K562 (cell line): Measurements from ENCODE around the gene HSPA5.

Experiments used
- BRF2 ChIP-seq: IDR thresholded peaks from 3 replicates; pipeline ENCODE4 v1.6.1; 2011; ENCODE audit warnings: borderline replicate concordance, mild to moderate bottlenecking; ENCODE audit not compliant: insufficient read length, insufficient read depth
- FOXP4 ChIP-seq: sonication (generic); formaldehyde crosslinking; IDR thresholded peaks from 2 replicates; pipeline ENCODE4 v1.8.0; 2022; ENCODE audit warnings: mild to moderate bottlenecking, missing genetic modification reagents, borderline replicate concordance
- TAF1 ChIP-seq: IDR thresholded peaks from 2 replicates; pipeline ENCODE4 v1.6.1; 2011; ENCODE audit warnings: mild to moderate bottlenecking, low read length, moderate library complexity; ENCODE audit not compliant: insufficient read depth, control insufficient read depth, severe bottlenecking; ENCODE audit errors: extremely low read depth
- ZBTB11 ChIP-seq, 3 experiments: fragments of 200-800 bp in 1 of 3; fragments of 250-450 bp in 1 of 3; fragments of 450-650 bp in 1 of 3; sonication (Bioruptor Pico) in 1 of 3; sonication (Bioruptor generic) in 1 of 3; formaldehyde crosslinking in 1 of 3; IDR thresholded peaks; 2 replicates each; pipeline versions ENCODE4 v1.6.1 to v1.8.0; 2016 to 2022; ENCODE audit warnings: mild to moderate bottlenecking in 2 of 3, missing genetic modification characterization in 2 of 3, missing compliant biosample characterization in 1 of 3, moderate library complexity in 1 of 3
- ZNF140 ChIP-seq: fragments of 250-450 bp; sonication (Bioruptor Pico); IDR thresholded peaks from 2 replicates; pipeline ENCODE4 v1.8.0; 2021; ENCODE audit warnings: moderate library complexity, mild to moderate bottlenecking, inconsistent platforms
- ZNF175 ChIP-seq: fragments of 200-800 bp; sonication (Bioruptor generic); IDR thresholded peaks from 2 replicates; pipeline ENCODE4 v1.6.1; 2016; ENCODE audit warnings: low read depth, mild to moderate bottlenecking, missing genetic modification characterization, missing compliant biosample characterization
- TF ChIP-seq, protein P1 (sequence below), 3 experiments: fragments of 200-800 bp in 1 of 3; sonication (Bioruptor generic) in 1 of 3; sonication (generic) in 1 of 3; formaldehyde crosslinking in 1 of 3; IDR thresholded peaks; 2 replicates each; pipeline versions ENCODE4 v1.6.1 to v1.8.0; 2016 to 2022; ENCODE audit warnings: mild to moderate bottlenecking in 2 of 3, missing compliant biosample characterization in 2 of 3, missing genetic modification characterization in 2 of 3, missing genetic modification reagents in 1 of 3

- TF ChIP-seq BRF2 = no peak
- TF ChIP-seq, protein P1, sequence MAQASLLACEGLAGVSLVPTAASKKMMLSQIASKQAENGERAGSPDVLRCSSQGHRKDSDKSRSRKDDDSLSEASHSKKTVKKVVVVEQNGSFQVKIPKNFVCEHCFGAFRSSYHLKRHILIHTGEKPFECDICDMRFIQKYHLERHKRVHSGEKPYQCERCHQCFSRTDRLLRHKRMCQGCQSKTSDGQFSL (CRISPR knock-in tag; IDR thresholded peaks at IDR 0.05) = no peak
- TF ChIP-seq, protein P1 (tag; IDR thresholded peaks at IDR 0.05) = no peak
- no peak for TF ChIP-seq FOXP4 (CRISPR knock-in tag)
- TF ChIP-seq ZBTB11 (CRISPR knock-in tag; IDR thresholded peaks at IDR 0.05) = no peak
- no peak for TF ChIP-seq TAF1
- TF ChIP-seq ZNF140 = no peak
- TF ChIP-seq ZNF175 (CRISPR knock-in tag) = no peak
Measured at GRCh38 chr9:125277411-125277810, 36.3 kb upstream of the HSPA5 start.
